GM19099 (cell line): Measurements from ENCODE around the gene IGSF8.

Experiments used
- POLR2A ChIP-seq: IDR thresholded peaks from 3 replicates; pipeline ENCODE4 v1.6.1; 2011; ENCODE audit warnings: low read depth; ENCODE audit not compliant: insufficient read length; ENCODE audit errors: extremely low read depth

IGSF8 gene

DNA sequence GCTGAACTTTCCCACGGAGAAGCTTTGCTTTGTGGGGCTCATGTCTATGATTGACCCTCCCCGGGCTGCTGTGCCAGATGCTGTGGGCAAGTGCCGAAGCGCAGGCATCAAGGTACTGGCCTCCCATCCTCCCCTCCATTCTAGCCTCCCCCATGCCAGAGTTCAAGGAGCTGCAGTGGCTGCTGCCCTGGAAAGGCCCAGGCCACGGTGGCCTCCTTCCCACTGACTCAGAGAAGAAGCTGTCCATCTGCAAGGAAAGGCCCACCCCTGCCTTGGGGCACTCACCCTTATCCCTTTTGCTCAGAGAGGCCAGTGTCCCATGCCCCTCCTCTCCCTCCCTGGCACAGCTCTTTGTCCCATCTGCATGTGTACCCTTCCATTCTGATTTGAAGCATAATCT lies 32.1 kb upstream of the IGSF8 start:
- no peak for TF ChIP-seq POLR2A

DNA sequence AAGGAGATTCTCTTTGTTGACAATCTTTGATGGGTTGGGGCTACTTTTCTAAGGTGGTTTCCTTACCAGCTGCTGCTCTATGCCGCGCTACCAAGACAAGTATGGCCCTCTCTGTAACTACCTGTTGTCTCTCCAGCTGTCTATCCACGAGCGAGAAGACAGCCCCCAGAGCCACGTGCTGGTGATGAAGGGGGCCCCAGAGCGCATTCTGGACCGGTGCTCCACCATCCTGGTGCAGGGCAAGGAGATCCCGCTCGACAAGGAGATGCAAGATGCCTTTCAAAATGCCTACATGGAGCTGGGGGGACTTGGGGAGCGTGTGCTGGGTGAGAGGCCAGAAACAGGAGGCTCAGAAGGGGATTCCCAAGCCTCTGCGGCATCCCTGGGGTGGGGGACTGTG lies 31.5 kb upstream of the IGSF8 start:
- TF ChIP-seq POLR2A: no peak

DNA sequence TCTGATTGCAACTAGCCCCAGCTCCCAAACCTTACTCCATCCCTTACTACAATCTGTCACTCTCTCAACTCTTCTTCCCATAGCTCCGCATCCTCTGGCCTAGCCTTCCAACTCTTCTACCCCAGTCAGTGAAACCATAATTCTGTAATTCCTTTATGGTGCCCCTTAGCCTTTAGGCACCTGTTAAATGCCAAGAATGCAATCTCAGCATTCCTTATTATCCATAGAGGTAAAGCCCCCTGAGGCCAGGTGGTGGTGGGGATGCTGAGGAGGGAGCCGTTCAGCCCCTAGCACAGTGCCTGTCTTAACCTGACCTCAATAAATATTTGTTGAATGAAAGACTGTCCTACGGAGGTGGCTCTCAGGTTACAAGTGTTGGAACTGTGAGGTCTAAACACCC lies 31.1 kb upstream of the IGSF8 start:
- no peak for TF ChIP-seq POLR2A

DNA sequence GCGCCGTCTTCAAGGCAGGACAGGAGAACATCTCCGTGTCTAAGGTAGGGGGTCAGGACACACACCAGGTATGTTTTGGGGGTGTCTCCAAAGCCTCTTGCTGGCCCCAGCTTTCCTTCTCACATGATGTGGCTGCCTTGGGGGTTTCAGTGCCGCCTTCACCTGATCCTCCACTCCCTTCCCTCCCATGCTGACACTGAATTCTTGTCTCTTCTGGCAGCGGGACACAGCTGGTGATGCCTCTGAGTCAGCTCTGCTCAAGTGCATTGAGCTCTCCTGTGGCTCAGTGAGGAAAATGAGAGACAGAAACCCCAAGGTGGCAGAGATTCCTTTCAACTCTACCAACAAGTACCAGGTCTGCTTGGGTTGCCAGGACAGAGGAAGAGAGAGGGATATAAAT lies 30.6 kb upstream of the IGSF8 start:
- no peak for TF ChIP-seq POLR2A

DNA sequence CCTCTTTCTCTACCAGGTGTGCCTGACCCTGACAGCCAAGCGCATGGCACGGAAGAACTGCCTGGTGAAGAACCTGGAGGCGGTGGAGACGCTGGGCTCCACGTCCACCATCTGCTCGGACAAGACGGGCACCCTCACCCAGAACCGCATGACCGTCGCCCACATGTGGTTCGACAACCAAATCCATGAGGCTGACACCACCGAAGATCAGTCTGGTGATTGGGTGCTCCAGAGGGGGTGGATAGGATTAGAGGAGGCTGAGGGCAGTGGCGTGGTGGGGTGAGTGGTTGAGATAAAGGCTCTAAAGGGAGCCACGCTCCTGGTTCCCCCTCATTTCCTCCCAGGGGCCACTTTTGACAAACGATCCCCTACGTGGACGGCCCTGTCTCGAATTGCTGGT lies 30.2 kb upstream of the IGSF8 start:
- no peak for TF ChIP-seq POLR2A

DNA sequence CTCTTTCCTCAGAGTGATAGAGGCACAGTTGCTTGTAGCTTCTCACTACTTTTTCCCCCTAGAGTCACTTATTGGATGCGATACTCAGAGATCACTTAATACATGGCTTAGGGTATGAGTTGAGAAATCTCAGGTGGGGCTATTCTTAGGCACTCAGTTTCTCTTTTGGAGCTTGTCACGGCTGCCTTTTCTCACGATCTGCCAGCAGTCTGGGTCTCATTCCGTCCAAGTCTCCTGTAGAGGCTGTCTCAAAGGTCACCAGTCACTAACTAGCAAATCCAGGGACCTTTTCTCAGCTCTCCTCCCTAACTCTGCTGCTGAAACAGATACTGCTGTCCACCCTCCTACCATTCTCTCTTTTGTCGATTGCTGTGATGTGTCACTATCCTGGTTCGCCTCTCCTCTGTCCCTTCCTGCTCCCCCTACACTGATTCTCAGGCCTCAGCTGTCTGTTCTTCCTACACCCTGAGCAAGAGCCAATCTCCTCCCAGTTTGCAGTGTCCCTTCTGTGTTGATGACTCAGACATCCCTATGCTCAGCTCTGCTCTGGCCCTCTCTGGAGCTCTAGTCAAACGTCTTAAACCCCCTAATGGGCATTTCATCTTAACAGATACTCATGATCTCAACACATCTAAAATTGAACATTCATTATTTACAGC lies 29.6 kb upstream of the IGSF8 start:
- no peak for TF ChIP-seq POLR2A

DNA sequence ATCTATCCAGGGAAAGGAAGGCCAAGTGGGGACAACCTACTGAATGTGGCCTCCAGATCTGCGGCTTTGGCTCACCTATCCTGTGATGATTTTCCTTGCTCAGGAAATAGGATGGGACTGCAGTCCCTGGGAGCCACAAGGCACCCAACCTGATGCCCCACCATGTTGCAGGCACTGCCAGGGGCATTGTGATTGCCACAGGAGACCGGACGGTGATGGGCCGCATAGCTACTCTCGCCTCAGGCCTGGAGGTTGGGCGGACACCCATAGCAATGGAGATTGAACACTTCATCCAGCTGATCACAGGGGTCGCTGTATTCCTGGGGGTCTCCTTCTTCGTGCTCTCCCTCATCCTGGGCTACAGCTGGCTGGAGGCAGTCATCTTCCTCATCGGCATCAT lies 29.0 kb upstream of the IGSF8 start:
- TF ChIP-seq POLR2A: no peak

DNA sequence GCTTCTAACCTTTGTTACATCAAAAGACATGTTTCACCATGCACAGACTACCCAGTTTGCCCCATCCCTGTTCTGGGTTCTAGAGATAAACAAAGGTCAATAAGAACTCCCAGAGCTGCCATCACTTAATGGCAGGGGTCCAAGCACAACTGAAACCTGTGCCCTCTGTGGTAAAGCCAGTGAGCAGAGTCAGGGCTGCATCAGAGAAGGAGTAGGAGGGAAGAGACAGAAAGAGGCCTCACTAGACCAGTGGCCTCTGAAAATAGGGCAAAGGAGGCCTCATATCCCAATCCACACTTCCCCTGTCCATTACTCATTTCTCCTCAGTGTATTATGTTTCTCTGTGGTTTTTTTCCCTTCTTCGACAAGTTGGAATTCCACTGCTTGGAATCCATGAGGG lies 27.3 kb upstream of the IGSF8 start:
- no peak for TF ChIP-seq POLR2A

DNA sequence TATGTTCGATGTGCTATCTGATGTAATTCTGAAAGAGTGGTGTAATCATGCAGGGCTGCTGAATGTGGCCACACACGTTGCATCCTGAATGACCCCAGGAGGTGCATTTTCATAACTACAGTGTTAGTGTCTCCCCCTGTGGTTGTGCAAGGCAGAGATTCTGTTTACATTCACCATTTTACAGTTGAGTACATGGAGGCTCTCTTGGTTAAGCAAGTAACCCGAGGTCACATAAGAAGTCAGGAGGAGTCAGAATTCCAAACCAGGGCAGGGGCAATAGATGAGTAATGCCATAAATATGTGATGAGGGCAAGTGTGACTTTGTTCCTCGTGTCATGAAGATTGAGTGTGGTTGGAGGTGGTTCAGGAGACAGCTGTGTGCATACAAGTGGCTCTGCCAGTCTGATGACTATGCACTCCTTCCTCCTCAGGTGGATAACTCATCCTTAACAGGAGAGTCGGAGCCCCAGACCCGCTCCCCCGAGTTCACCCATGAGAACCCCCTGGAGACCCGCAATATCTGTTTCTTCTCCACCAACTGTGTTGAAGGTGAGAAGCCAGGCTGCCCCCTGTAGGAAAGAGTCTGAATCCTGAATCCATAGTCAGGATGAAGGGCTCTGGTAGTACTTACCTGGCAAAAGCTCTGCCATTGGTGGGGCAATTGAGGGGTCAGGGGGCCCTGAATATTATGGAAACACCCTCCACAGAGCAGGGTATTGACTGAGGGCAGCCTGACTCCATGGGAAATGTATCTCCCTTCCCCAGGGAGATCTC lies 26.5 kb upstream of the IGSF8 start:
- TF ChIP-seq POLR2A: no peak

DNA sequence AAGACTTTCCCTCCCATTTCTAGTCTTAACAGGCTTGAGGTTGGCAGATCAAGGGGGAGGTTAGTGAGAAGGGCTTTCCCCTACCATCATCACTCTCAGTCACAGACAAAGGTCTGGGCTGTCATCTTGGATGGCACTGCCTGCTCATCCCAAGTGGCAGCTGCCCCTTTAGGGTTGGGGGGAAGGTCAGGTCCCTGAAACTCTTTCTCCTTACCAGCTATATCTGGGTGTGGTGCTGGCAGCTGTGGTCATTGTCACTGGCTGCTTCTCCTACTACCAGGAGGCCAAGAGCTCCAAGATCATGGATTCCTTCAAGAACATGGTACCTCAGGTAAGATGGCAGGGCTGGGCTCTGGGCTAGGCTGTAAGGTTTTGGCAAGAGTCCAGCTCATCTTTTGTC lies 25.3 kb upstream of the IGSF8 start:
- no peak for TF ChIP-seq POLR2A

DNA sequence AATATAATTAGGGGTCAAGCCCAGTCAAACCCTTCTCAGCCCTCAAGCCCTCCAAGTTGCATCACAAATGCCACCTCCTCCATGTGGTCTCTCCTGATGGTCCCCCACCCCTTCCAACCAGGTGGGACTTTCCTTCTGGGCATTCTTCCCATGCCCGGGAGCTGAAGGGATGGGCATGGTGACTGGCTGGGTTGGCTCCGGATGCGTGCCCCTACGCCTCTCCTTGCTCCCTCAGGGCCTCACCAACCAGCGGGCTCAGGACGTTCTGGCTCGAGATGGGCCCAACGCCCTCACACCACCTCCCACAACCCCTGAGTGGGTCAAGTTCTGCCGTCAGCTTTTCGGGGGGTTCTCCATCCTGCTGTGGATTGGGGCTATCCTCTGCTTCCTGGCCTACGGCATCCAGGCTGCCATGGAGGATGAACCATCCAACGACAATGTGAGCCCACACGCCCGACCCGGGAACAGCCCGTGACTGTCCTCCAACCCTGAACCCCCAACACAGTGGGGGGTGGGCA lies 24.6 kb upstream of the IGSF8 start:
- TF ChIP-seq POLR2A: no peak

DNA sequence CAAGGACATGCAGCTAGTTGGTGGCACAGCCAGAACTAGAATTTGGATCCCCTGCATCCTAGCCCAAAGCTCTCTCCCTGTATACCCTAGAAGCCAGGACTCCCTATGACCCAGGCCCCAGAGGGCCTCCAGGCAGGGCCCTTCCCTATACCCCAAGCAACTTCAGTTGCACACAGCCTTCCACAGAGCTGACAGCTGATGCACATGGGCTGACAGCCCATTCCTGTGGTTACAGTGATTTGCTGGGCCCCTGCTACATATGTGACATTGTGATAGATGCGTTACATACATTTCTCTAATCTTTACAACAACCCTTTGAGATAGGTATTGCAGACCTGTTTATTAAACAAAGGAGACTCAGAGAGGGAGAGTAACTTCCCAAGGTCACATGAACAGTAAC lies 23.0 kb upstream of the IGSF8 start:
- no peak for TF ChIP-seq POLR2A

DNA sequence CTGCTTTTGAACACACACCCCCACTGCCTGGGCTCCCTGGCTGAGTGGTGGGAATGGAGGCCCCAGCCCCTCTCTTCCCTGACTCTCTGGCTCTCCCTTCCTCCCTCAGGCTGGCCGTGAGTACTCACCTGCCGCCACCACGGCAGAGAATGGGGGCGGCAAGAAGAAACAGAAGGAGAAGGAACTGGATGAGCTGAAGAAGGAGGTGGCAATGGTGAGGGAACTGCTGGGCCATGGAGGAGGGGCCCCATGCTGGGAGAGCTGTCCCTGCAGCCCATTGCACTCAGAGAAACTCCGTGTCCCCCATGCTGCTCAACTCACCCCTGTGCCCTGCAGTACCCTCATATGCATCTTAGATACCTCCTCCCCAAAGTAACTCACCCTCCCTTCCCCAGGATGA lies 22.4 kb upstream of the IGSF8 start:
- no peak for TF ChIP-seq POLR2A

DNA sequence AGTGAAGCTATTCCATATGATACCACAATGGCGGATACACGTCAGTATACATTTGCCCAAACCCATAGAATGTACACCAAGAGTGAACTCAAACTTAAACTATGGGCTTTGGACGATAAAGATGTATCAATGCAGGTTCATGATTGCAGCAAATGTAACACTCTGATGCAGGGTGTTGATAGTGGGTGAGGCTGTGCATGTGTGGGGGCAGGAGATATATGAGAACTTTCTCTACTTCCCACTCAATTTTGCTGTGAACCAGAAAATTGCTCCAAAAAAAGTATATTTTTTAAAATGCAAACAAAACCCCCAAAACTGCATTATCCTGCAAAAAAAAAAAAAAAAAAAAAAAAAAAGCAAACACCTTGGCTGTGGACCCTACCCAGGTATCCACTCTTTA lies 20.5 kb upstream of the IGSF8 start:
- TF ChIP-seq POLR2A: no peak

DNA sequence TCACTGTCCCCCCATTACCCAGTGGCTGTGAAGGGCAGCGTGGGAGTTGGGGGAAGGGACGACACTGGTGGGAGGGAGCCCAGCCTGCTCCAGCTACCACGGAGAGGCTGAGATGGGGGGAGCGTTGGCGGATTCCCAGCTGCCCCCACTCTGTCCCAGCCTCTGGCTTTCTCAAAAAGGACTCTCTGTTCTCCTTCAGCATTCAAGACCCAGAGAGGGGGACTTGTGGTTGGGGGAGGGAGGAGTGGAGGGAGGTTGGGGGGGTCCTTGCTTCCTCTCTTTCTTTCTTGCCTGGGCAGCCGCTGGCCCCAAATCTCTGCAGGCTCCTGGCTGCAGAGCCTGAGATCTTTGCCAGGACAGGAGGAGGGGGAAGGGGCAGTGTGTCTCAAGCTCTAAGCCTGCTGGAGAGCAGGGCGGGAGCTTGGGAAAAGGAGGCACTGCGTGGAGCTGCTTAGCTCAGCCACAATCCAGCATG lies 19.3 kb upstream of the IGSF8 start:
- TF ChIP-seq POLR2A: no peak

DNA sequence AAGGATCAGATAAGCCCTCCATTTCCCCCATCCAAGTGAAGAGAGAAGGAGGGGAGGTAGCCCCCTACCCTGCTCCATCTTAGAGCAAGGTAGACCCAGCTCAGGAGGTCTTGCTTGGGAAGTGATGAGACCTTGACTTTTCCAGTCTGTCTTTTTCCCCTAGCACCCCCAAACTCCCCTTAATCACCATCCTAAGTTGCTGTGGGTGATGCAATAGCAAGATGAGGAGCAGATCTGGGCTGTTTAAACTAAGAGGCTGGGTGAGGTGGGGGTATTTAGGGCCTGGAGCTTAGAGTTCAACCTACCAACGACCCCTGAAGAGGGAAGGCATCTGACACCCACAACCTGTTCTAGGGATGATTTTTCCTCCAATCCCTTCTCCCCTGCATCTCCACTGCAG lies 18.9 kb upstream of the IGSF8 start:
- no peak for TF ChIP-seq POLR2A

DNA sequence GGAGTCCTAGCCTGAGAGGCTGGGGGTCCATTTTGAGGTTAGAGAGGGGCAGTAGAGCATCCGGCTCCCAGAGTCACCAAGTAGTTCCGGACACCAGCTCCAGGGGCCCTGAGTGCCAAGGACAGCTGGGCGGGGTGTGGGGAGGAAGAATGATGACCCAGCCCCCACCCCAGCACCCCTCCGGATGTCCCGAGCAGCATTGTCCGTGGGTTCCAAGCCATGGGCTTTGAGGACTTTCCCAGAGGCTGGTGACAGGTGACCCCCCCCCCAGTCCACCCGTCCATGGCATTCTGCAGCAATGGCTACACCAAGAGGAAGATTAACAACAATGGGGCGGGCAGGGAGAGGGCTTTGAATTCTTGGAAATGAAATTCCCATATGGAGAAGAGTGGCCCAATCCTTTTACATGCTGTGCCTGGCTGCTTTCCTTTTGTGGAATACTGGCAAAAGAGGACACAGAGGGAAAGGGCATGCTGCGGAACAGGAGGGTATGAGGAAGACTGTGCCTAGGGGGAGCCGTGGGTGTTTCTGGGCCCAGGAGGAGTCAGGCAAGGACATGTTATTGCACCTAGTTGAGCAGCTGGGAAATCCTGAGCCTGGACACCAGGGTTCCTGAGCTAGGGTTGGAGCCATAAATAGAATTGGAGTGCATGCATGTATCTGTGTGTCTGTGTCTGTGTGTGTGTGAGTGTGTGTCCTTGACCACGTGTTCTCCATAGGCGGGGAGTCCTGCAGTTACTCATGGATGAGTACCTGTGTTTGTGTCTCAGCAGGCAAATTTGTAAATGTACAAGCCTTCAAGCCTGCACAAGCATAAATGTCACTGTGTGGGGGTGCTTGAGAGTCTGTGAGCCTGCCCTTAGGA lies 18.1 kb upstream of the IGSF8 start:
- TF ChIP-seq POLR2A: no peak
